Kidney (tissue), 14 donors: ENCODE results near the gene RPL22. TPM values are rescaled to one million over a fixed set of nuclear protein-coding genes. Genes with fewer than 3 reads are reported as not detected.

Experiments used
- DNase-seq, 5 donors: peaks; one replicate each; pipeline ENCODE4 v3.0.0-alpha.2; 2013 to 2020
- FAIRE-seq: peaks from 2 replicates; lab custom pipeline; 2012; peaks lifted over from hg19 to GRCh38; lab: Jason Lieb, UNC
- H3K27ac ChIP-seq, 2 donors: one replicate each; pipeline ENCODE4 v1.7.0; 2013; ENCODE audit warnings: low read depth in 2 of 2, low read length in 2 of 2, inconsistent platforms in 1 of 2
- H3K27me3 ChIP-seq: one replicate; pipeline ENCODE4 v1.7.1; 2013; ENCODE audit warnings: low read length, inconsistent platforms; ENCODE audit not compliant: control insufficient read depth, insufficient read depth
- H3K36me3 ChIP-seq, 3 donors: one replicate each; pipeline versions ENCODE4 v1.7.0 to v1.7.1; 2013; ENCODE audit warnings: low read length in 3 of 3, control low read depth in 1 of 3, inconsistent platforms in 1 of 3; ENCODE audit not compliant: insufficient read depth in 3 of 3, control insufficient read depth in 2 of 3
- H3K4me1 ChIP-seq, 3 donors: one replicate each; pipeline versions ENCODE4 v1.7.0 to v1.7.1; 2013; ENCODE audit warnings: low read length in 3 of 3, inconsistent platforms in 1 of 3, low read depth in 1 of 3; ENCODE audit not compliant: control insufficient read depth in 2 of 3, insufficient read depth in 2 of 3
- H3K4me3 ChIP-seq, 3 donors: one replicate each; pipeline versions ENCODE4 v1.7.0 to v1.8.1; 2013; ENCODE audit warnings: low read length in 3 of 3, control low read depth in 1 of 3, inconsistent platforms in 1 of 3
- H3K9ac ChIP-seq, 3 donors: one replicate each; pipeline versions ENCODE4 v1.7.0 to v1.7.1; 2013; ENCODE audit warnings: low read length in 3 of 3, control low read depth in 1 of 3, inconsistent platforms in 1 of 3
- H3K9me3 ChIP-seq, 3 donors: one replicate each; pipeline versions ENCODE4 v1.7.0 to v1.7.1; 2013; ENCODE audit warnings: low read length in 3 of 3, control low read depth in 1 of 3, inconsistent platforms in 1 of 3; ENCODE audit not compliant: control insufficient read depth in 2 of 3, insufficient read depth in 1 of 3
- intact Hi-C: fragments of 100-400 bp; cut with DNase I; formaldehyde crosslinking; loops from one replicate; pipeline ENCODE4 v1.11.1; 2022
- polyA plus RNA-seq: library from polyadenylated mRNA; stranded (reverse); fragments of 350-450 nt; fragmentation: Illumina TruSeq; extraction: RNeasy Lipid Tissue Mini Kit (QIAGEN cat#74804); gene quantifications from one replicate; pipeline ENCODE4 v1.2.3, GENCODE V29; 2014; ENCODE audit warnings: low read depth, low replicate concordance; ENCODE audit not compliant: insufficient read depth
- total RNA-seq: library from RNA; stranded (reverse); fragmentation: NEBNext Ultra II Directional; extraction: Animal tissue kit (Norgen Biotek cat#: 25700); gene quantifications from one replicate; pipeline ENCODE4 v1.2.1, GENCODE V29; 2021
- TF ChIP-seq, protein P1 (sequence below): IDR thresholded peaks from 3 replicates; pipeline ENCODE4 v1.5.1; 2012; ENCODE audit warnings: mild to moderate bottlenecking, moderate library complexity, borderline replicate concordance; ENCODE audit not compliant: insufficient read depth; ENCODE audit errors: extremely low read depth
- donor health status: control.
- donor health status: control.
- donor health status: control.
- donor health status: control.
- donor health status: control.
- donor health status: DM: yes; HTN: yes; CAD: no.
- donor health status: Normal renal cell carcinoma (clear cell type).

Gene RPL22
- total and polyA plus RNA-seq, 2 donors from 2014 or later, result 377 to 605 TPM

GRCh38 chr1:6183520-6183989 is 15.8 kb downstream of the RPL22 start:
- TF ChIP-seq, protein P1, sequence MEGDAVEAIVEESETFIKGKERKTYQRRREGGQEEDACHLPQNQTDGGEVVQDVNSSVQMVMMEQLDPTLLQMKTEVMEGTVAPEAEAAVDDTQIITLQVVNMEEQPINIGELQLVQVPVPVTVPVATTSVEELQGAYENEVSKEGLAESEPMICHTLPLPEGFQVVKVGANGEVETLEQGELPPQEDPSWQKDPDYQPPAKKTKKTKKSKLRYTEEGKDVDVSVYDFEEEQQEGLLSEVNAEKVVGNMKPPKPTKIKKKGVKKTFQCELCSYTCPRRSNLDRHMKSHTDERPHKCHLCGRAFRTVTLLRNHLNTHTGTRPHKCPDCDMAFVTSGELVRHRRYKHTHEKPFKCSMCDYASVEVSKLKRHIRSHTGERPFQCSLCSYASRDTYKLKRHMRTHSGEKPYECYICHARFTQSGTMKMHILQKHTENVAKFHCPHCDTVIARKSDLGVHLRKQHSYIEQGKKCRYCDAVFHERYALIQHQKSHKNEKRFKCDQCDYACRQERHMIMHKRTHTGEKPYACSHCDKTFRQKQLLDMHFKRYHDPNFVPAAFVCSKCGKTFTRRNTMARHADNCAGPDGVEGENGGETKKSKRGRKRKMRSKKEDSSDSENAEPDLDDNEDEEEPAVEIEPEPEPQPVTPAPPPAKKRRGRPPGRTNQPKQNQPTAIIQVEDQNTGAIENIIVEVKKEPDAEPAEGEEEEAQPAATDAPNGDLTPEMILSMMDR, result no peak

DNA sequence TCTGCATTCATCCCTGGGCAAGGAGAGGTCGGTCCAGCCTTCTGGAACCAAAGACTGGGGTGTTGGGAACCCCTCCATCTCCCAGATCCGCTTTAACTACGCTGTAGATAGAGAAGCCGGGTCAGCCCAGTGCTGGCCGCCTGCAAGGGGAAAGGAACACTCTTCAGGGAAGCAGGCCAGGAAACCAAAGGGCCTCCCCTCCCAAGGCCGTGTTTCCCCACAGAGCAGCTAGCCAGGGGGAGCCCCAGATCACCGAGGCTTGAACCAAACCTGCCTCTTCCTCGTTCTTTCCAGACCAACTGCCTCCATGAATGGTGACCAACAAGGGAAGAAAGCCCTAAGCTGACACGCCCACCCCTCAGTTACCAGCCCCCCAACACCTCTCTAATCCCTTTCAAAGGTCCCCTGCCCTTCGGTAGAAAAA is 18.0 kb downstream of the RPL22 start:
- H3K9ac ChIP-seq, result no peak overlapping the region
- peaks cover 0 to 6% (median 0%) of the 10 kb centered on the region in 3 donors for H3K4me1 ChIP-seq
- no peaks in the 10 kb centered on the region for H3K9me3 ChIP-seq
- H3K4me3 ChIP-seq, result no peak overlapping the region
- intact Hi-C loops, result no loop called here
- FAIRE-seq (no peak), DNase-seq (peak in 1 of 5 donors; percentile 73)
- TF ChIP-seq, protein P1, result no peak
- peaks cover 24% of the 10 kb centered on the region for H3K27me3 ChIP-seq
- H3K36me3 ChIP-seq, result peaks cover 0 to 7% (median 0%) of the 10 kb centered on the region in 3 donors
- H3K27ac ChIP-seq, result no peak overlapping the region

More at GRCh38 chr1:6183520-6183989, 15.8 kb downstream of the RPL22 start:
- Histone ChIP-seq H3K9me3 (no peaks in the 10 kb centered on the region), H3K27me3 (peaks cover 8% of the 10 kb centered on the region), H3K9ac (no peak overlapping the region), H3K4me1 (peaks cover 0 to 5% (median 0%) of the 10 kb centered on the region in 3 donors), H3K27ac (no peak overlapping the region), H3K36me3 (peaks cover 0 to 7% (median 5%) of the 10 kb centered on the region in 3 donors), H3K4me3 (no peak overlapping the region)
- FAIRE-seq, result no peak
- intact Hi-C loops, result no loop called here
- DNase-seq, result peak in 1 of 5 donors; percentile 45

DNA sequence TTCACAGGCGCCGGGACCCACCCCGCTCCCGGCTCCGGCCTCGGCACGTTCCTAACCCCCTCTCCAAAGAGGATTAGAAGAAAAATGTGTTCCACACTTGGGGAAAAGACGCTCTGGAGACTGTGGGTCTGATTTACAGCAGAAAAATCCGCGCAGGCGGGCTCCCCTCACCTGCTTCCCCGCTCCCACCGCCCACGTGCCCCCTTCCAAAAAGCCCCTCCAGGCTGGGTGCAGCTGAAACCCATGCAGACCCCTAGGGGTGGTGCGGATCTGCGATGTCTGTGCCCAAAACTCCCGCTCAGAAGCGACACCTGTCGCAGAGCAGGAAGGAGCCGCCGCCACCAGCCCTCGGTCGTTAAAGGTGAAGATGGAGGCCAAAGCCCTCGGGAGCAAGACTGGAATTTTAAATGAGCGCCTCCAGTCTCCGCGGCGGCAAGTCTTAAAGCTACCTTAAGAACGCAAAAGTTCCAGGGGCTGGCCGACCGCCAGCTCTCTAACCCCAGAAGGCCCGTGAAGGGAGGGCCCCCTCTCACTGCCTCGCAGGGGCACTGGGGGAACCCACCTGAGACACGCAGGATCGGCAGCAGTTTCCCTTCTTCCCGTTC is 18.6 kb downstream of the RPL22 start:
- TF ChIP-seq, protein P1, result no peak
- Histone ChIP-seq H3K4me1 (peaks cover 0 to 6% (median 0%) of the 10 kb centered on the region in 3 donors), H3K9ac (no peak overlapping the region), H3K36me3 (peaks cover 0 to 5% (median 0%) of the 10 kb centered on the region in 3 donors), H3K9me3 (no peaks in the 10 kb centered on the region), H3K4me3 (no peak overlapping the region), H3K27ac (no peak overlapping the region), H3K27me3 (peaks cover 28% of the 10 kb centered on the region)
- DNase-seq, result peak in 1 of 5 donors; percentile 58
- intact Hi-C loops, result no loop called here
- no peak for FAIRE-seq
